ENCODE measurements around the gene GRIN3A.
"Not testable (repeated sequence)": the region's sequence is repeated elsewhere in the genome, so short reads cannot be mapped to it uniquely, and the experiment has no call there.

The GRIN3A gene

GRCh38 chr9:101564252-101564651 lies 174.2 kb downstream of the GRIN3A start:
- Histone ChIP-seq H2BK15ac (ENCODE audit: low read depth, poor library complexity, severe bottlenecking) (no peak overlapping the region), H4K91ac (ENCODE audit: low read length) (no peak overlapping the region), H3K4me1 (ENCODE audit: control insufficient read depth, insufficient read depth, low read depth, low read length) (no peaks in the 10 kb centered on the region), H2BK12ac (ENCODE audit: low read length in 2 of 2) (no peak overlapping the region), H3K79me1 (replicated peaks; ENCODE audit: low read length, poor library complexity, severe bottlenecking) (peaks cover 7% of the 10 kb centered on the region), H3K9me3 (ENCODE audit: control insufficient read depth, low read length) (peaks cover 7% of the 10 kb centered on the region), H2BK120ac (ENCODE audit: low read depth, low read length) (no peak overlapping the region), H3K36me3 (ENCODE audit: control insufficient read depth in 1 of 2, insufficient read depth in 2 of 2, low read depth in 1 of 2, low read length in 2 of 2) (peaks cover 10 to 79% of the 10 kb centered on the region in 2 experiments), H3K9ac (ENCODE audit: low read length) (no peak overlapping the region), H4K8ac (ENCODE audit: low read length) (no peak overlapping the region), H3K27me3 (ENCODE audit: control insufficient read depth in 1 of 2, insufficient read depth in 1 of 2, low read length in 2 of 2) (no peaks in the 10 kb centered on the region), H3K18ac (ENCODE audit: low read depth in 1 of 2, low read length in 2 of 2) (no peak overlapping the region), H3K27ac (ENCODE audit: low read length, poor library complexity, severe bottlenecking) (no peak overlapping the region), H2AFZ (ENCODE audit: low read depth, low read length) (no peak overlapping the region), H3K4ac (ENCODE audit: low read depth in 1 of 2, low read length in 2 of 2) (no peak overlapping the region), H3K4me3 (ENCODE audit: insufficient read depth in 1 of 2, low read depth in 1 of 2, low read length in 2 of 2) (no peak overlapping the region), H3K4me2 (ENCODE audit: low read length, poor library complexity, severe bottlenecking) (no peak overlapping the region), H2BK5ac (ENCODE audit: low read depth, low read length, poor library complexity, severe bottlenecking) (no peak overlapping the region), H2AK5ac (ENCODE audit: low read length, severe bottlenecking) (no peak overlapping the region), H3K14ac (ENCODE audit: low read length in 2 of 2) (no peak overlapping the region), H3K23ac (ENCODE audit: low read length in 2 of 2) (no peak overlapping the region)
- DNase-seq, result no peak

DNA sequence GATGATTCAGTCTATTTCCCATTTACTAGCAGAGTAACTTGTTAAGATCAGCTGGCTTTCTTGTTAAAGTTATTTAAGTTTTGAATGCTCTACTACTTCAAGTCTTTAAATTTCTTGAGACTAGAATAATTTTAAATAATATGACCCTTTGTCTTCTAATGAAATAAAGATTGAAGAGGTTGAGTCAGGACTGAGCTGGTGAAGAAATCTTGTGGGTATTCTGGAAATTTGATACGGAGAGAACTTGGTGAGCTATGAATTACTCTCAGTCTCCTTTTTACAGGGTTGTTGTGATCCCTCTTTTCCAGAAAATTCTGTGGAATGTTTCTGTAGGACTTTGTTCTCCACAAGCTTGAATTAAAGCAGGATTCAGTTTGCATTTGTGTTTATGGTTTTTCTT lies 175.5 kb downstream of the GRIN3A start:
- 94% methylated on average over 1 of the region's 1 CpG for WGBS
- peaks cover 10% of the 10 kb centered on the region for H3K9me3 ChIP-seq (ENCODE audit: control insufficient read depth, low read length)

DNA sequence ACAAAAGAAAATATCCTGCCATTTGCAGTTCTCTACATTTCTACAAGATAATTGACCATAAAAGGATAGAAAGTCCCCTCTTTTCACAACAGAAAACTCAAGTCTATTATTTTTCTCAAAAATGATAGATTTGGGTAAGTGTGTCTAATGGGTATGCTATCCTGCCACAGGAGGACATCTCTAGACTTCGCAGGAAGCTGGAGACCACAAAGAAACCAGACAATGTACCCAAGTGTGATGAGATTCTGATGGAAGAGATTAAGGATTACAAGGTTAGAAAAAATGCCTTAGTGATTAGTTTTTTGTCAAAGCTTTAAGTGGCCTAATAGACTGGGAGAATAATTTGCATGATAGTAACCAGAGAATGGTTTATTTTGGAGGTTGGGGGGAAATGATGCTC lies 176.7 kb downstream of the GRIN3A start:
- Histone ChIP-seq H3K79me1 (replicated peaks; ENCODE audit: low read length, poor library complexity, severe bottlenecking) (peaks cover 10% of the 10 kb centered on the region), H3K23ac (ENCODE audit: low read length in 2 of 2) (no peak overlapping the region), H2BK12ac (ENCODE audit: low read length in 2 of 2) (no peak overlapping the region), H3K4me2 (ENCODE audit: low read length, poor library complexity, severe bottlenecking) (no peak overlapping the region), H4K8ac (ENCODE audit: low read length) (no peak overlapping the region), H3K9ac (ENCODE audit: low read length) (no peak overlapping the region), H3K4me3 (ENCODE audit: insufficient read depth in 1 of 2, low read depth in 1 of 2, low read length in 2 of 2) (no peak overlapping the region), H3K9me3 (ENCODE audit: control insufficient read depth, low read length) (peaks cover 12% of the 10 kb centered on the region), H3K27ac (ENCODE audit: low read length, poor library complexity, severe bottlenecking) (no peak overlapping the region), H3K4ac (ENCODE audit: low read depth in 1 of 2, low read length in 2 of 2) (no peak overlapping the region), H3K27me3 (ENCODE audit: control insufficient read depth in 1 of 2, insufficient read depth in 1 of 2, low read length in 2 of 2) (no peaks in the 10 kb centered on the region), H2BK5ac (ENCODE audit: low read depth, low read length, poor library complexity, severe bottlenecking) (no peak overlapping the region), H2BK120ac (ENCODE audit: low read depth, low read length) (no peak overlapping the region), H3K4me1 (ENCODE audit: control insufficient read depth, insufficient read depth, low read depth, low read length) (no peaks in the 10 kb centered on the region), H2BK15ac (ENCODE audit: low read depth, poor library complexity, severe bottlenecking) (no peak overlapping the region), H3K14ac (ENCODE audit: low read length in 2 of 2) (no peak overlapping the region), H4K91ac (ENCODE audit: low read length) (no peak overlapping the region), H3K36me3 (ENCODE audit: control insufficient read depth in 1 of 2, insufficient read depth in 2 of 2, low read depth in 1 of 2, low read length in 2 of 2) (peaks cover 10 to 81% of the 10 kb centered on the region in 2 experiments), H2AFZ (ENCODE audit: low read depth, low read length) (no peak overlapping the region), H3K18ac (ENCODE audit: low read depth in 1 of 2, low read length in 2 of 2) (no peak overlapping the region), H2AK5ac (ENCODE audit: low read length, severe bottlenecking) (no peak overlapping the region)
- WGBS, result 96% methylated on average over 1 of the region's 1 CpG
- no peak for DNase-seq

More for the DNA sequence above, 175.5 kb downstream of the GRIN3A start:
- Histone ChIP-seq H3K23ac (ENCODE audit: low read length in 2 of 2) (no peak overlapping the region), H3K79me1 (replicated peaks; ENCODE audit: low read length, poor library complexity, severe bottlenecking) (peaks cover 9% of the 10 kb centered on the region), H3K4me3 (ENCODE audit: insufficient read depth in 1 of 2, low read depth in 1 of 2, low read length in 2 of 2) (no peak overlapping the region), H3K4me2 (ENCODE audit: low read length, poor library complexity, severe bottlenecking) (no peak overlapping the region), H3K9ac (ENCODE audit: low read length) (no peak overlapping the region), H4K91ac (ENCODE audit: low read length) (no peak overlapping the region), H3K36me3 (ENCODE audit: control insufficient read depth in 1 of 2, insufficient read depth in 2 of 2, low read depth in 1 of 2, low read length in 2 of 2) (peaks cover 9 to 79% of the 10 kb centered on the region in 2 experiments), H3K27ac (ENCODE audit: low read length, poor library complexity, severe bottlenecking) (no peak overlapping the region), H3K14ac (ENCODE audit: low read length in 2 of 2) (no peak overlapping the region), H2BK12ac (ENCODE audit: low read length in 2 of 2) (no peak overlapping the region), H3K18ac (ENCODE audit: low read depth in 1 of 2, low read length in 2 of 2) (no peak overlapping the region), H3K4me1 (ENCODE audit: control insufficient read depth, insufficient read depth, low read depth, low read length) (no peaks in the 10 kb centered on the region), H2AK5ac (ENCODE audit: low read length, severe bottlenecking) (no peak overlapping the region), H2BK15ac (ENCODE audit: low read depth, poor library complexity, severe bottlenecking) (no peak overlapping the region), H4K8ac (ENCODE audit: low read length) (no peak overlapping the region), H2BK120ac (ENCODE audit: low read depth, low read length) (no peak overlapping the region), H2AFZ (ENCODE audit: low read depth, low read length) (no peak overlapping the region), H3K4ac (ENCODE audit: low read depth in 1 of 2, low read length in 2 of 2) (no peak overlapping the region), H2BK5ac (ENCODE audit: low read depth, low read length, poor library complexity, severe bottlenecking) (no peak overlapping the region), H3K27me3 (ENCODE audit: control insufficient read depth in 1 of 2, insufficient read depth in 1 of 2, low read length in 2 of 2) (no peaks in the 10 kb centered on the region)
- DNase-seq, result no peak

DNA sequence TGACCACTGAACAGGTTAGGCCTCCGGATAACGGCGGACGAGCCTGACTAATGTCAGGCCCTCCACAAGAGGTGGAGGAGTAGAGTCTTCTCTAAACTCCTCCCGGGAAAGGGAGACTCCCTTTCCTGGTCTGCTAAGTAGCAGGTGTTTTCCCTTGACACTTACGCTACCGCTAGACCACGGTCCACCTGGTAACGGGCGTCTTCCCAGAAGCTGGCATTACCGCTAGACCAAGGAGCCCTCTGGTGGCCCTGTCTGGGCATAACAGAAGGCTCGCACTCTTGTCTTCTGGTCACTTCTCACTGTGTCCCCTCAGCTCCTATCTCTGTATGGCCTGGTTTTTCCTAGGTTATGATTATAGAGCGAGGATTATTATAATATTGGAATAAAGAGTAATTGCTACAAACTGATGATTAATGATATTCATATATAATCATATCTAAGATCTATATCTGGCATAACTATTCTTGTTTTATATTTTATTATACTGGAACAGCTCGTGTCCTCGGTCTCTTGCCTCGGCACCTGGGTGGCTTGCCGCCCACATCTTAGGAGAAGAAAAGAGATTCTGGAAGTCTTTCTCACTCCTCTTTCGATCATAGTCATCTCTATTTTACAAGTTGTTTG lies 188.9 kb downstream of the GRIN3A start:
- H2BK5ac ChIP-seq (ENCODE audit: low read depth, low read length, poor library complexity, severe bottlenecking); H4K91ac ChIP-seq (ENCODE audit: low read length); H3K27ac ChIP-seq (ENCODE audit: low read length, poor library complexity, severe bottlenecking); H3K14ac ChIP-seq (ENCODE audit: low read length in 2 of 2); H3K79me1 ChIP-seq (replicated peaks; ENCODE audit: low read length, poor library complexity, severe bottlenecking); H2AK5ac ChIP-seq (ENCODE audit: low read length, severe bottlenecking); H4K8ac ChIP-seq (ENCODE audit: low read length); H2BK12ac ChIP-seq (ENCODE audit: low read length in 2 of 2); H2AFZ ChIP-seq (ENCODE audit: low read depth, low read length); H3K9me3 ChIP-seq (ENCODE audit: control insufficient read depth, low read length); H3K4ac ChIP-seq (ENCODE audit: low read depth in 1 of 2, low read length in 2 of 2); H3K27me3 ChIP-seq (ENCODE audit: control insufficient read depth in 1 of 2, insufficient read depth in 1 of 2, low read length in 2 of 2); H3K18ac ChIP-seq (ENCODE audit: low read depth in 1 of 2, low read length in 2 of 2); H3K4me3 ChIP-seq (ENCODE audit: insufficient read depth in 1 of 2, low read depth in 1 of 2, low read length in 2 of 2); H3K4me1 ChIP-seq (ENCODE audit: control insufficient read depth, insufficient read depth, low read depth, low read length); H3K4me2 ChIP-seq (ENCODE audit: low read length, poor library complexity, severe bottlenecking); H2BK120ac ChIP-seq (ENCODE audit: low read depth, low read length); H2BK15ac ChIP-seq (ENCODE audit: low read depth, poor library complexity, severe bottlenecking); H3K9ac ChIP-seq (ENCODE audit: low read length); H3K23ac ChIP-seq (ENCODE audit: low read length in 2 of 2): not testable (repeated sequence)
- H3K36me3 ChIP-seq (ENCODE audit: control insufficient read depth in 1 of 2, insufficient read depth in 2 of 2, low read depth in 1 of 2, low read length in 2 of 2), result peaks cover 15 to 95% of the 10 kb centered on the region in 2 experiments
- 74% methylated on average over 15 of the region's 18 CpGs for WGBS
- peak; percentile 15 for DNase-seq
